ENCODE results near the gene MRPS14. TPM values are rescaled to one million over a fixed set of nuclear protein-coding genes. Genes with fewer than 3 reads are reported as not detected.

The MRPS14 gene
- total RNA-seq, 1 experiment from 2014 or later, result 34.2 TPM

GRCh38 chr1:174996476-174996875 lies 26.7 kb downstream of the MRPS14 start:
- in situ Hi-C loops (cut with HindIII; ENCODE audit: low pct_unique_long_range_greater_than_20kb, low sequenced_read_pairs), result no loop called here
- DNase-seq (ENCODE audit: low read depth, low spot score), result peak; percentile 34

GRCh38 chr1:174995916-174996315 lies 27.3 kb downstream of the MRPS14 start:
- in situ Hi-C loops (cut with HindIII; ENCODE audit: low pct_unique_long_range_greater_than_20kb, low sequenced_read_pairs), result no loop called here

GRCh38 chr1:174995121-174995520 lies 28.1 kb downstream of the MRPS14 start:
- no peak for DNase-seq (ENCODE audit: low read depth, low spot score)
- in situ Hi-C loops (cut with HindIII; ENCODE audit: low pct_unique_long_range_greater_than_20kb, low sequenced_read_pairs), result no loop called here

More at GRCh38 chr1:174995916-174996315, 27.3 kb downstream of the MRPS14 start:
- no peak for DNase-seq (ENCODE audit: low read depth, low spot score)

GRCh38 chr1:174991473-174991872 lies 31.8 kb downstream of the MRPS14 start:
- in situ Hi-C loops (cut with HindIII; ENCODE audit: low pct_unique_long_range_greater_than_20kb, low sequenced_read_pairs), result no loop called here
- DNase-seq (ENCODE audit: low read depth, low spot score), result no peak

- DNase-seq (ENCODE audit: low read depth, low spot score), result peak; percentile 81
- in situ Hi-C loops (cut with HindIII; ENCODE audit: low pct_unique_long_range_greater_than_20kb, low sequenced_read_pairs), result no loop called here
These were observed 32.7 kb downstream of the MRPS14 start for GRCh38 chr1:174990382-174990999.

- no peak for DNase-seq (ENCODE audit: low read depth, low spot score)
- in situ Hi-C loops (cut with HindIII; ENCODE audit: low pct_unique_long_range_greater_than_20kb, low sequenced_read_pairs), result no loop called here
These were observed 33.5 kb downstream of the MRPS14 start for GRCh38 chr1:174989536-174990220.

- DNase-seq (ENCODE audit: low read depth, low spot score), result no peak
- in situ Hi-C loops (cut with HindIII; ENCODE audit: low pct_unique_long_range_greater_than_20kb, low sequenced_read_pairs), result no loop called here
These were observed 34.2 kb downstream of the MRPS14 start for GRCh38 chr1:174988986-174989385.

- no peak for DNase-seq (ENCODE audit: low read depth, low spot score)
- in situ Hi-C loops (cut with HindIII; ENCODE audit: low pct_unique_long_range_greater_than_20kb, low sequenced_read_pairs), result no loop called here
These were observed 34.7 kb downstream of the MRPS14 start for GRCh38 chr1:174988539-174988938.

- in situ Hi-C loops (cut with HindIII; ENCODE audit: low pct_unique_long_range_greater_than_20kb, low sequenced_read_pairs), result no loop called here
- no peak for DNase-seq (ENCODE audit: low read depth, low spot score)
These were observed 38.3 kb downstream of the MRPS14 start for GRCh38 chr1:174984952-174985351.

GRCh38 chr1:174982971-174983689 lies 40.1 kb downstream of the MRPS14 start:
- peak; percentile 67 for DNase-seq (ENCODE audit: low read depth, low spot score)
- in situ Hi-C loops (cut with HindIII; ENCODE audit: low pct_unique_long_range_greater_than_20kb, low sequenced_read_pairs), result no loop called here

- in situ Hi-C loops (cut with HindIII; ENCODE audit: low pct_unique_long_range_greater_than_20kb, low sequenced_read_pairs), result no loop called here
- no peak for DNase-seq (ENCODE audit: low read depth, low spot score)
These were observed 46.7 kb downstream of the MRPS14 start for GRCh38 chr1:174976436-174977108.

- no peak for DNase-seq (ENCODE audit: low read depth, low spot score)
- in situ Hi-C loops (cut with HindIII; ENCODE audit: low pct_unique_long_range_greater_than_20kb, low sequenced_read_pairs), result no loop called here
These were observed 47.5 kb downstream of the MRPS14 start for GRCh38 chr1:174975764-174976163.

GRCh38 chr1:174974711-174975119 lies 48.5 kb downstream of the MRPS14 start:
- in situ Hi-C loops (cut with HindIII; ENCODE audit: low pct_unique_long_range_greater_than_20kb, low sequenced_read_pairs), result no loop called here
- DNase-seq (ENCODE audit: low read depth, low spot score), result no peak

GRCh38 chr1:174971902-174972301 lies 51.3 kb downstream of the MRPS14 start:
- no peak for DNase-seq (ENCODE audit: low read depth, low spot score)
- in situ Hi-C loops (cut with HindIII; ENCODE audit: low pct_unique_long_range_greater_than_20kb, low sequenced_read_pairs), result no loop called here

- no peak for DNase-seq (ENCODE audit: low read depth, low spot score)
- in situ Hi-C loops (cut with HindIII; ENCODE audit: low pct_unique_long_range_greater_than_20kb, low sequenced_read_pairs), result no loop called here
These were observed 51.8 kb downstream of the MRPS14 start for GRCh38 chr1:174971466-174971865.

GRCh38 chr1:174969977-174970376 lies 53.2 kb downstream of the MRPS14 start:
- in situ Hi-C loops (cut with HindIII; ENCODE audit: low pct_unique_long_range_greater_than_20kb, low sequenced_read_pairs), result no loop called here
- DNase-seq (ENCODE audit: low read depth, low spot score), result no peak

- in situ Hi-C loops (cut with HindIII; ENCODE audit: low pct_unique_long_range_greater_than_20kb, low sequenced_read_pairs), result no loop called here
- DNase-seq (ENCODE audit: low read depth, low spot score), result peak; percentile 54
These were observed 54.4 kb downstream of the MRPS14 start for GRCh38 chr1:174968750-174969244.
